ENCODE measurements around the gene DGKI.
"Not testable (repeated sequence)": the region's sequence is repeated elsewhere in the genome, so short reads cannot be mapped to it uniquely, and the experiment has no call there.

The DGKI gene

DNA sequence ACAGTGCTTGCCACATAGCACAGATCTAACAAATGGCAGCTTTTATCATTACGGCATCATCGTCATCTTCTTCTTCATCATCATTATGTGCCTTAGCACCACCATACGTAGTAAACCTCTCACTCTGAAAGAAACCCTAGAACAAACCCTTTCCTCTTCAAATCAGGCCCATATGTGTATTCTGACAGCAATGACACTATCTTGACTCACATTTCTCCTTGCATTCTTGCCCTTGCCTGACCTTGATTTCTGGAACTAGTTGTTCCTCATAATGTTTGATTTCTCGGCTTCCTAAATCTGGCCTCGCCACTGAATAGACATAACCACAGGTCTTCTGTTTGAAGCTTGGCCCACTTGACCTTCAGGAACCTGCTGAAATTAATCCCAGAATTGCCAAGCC, 115.3 kb downstream of the DGKI start:
- no peak for DNase-seq

DNA sequence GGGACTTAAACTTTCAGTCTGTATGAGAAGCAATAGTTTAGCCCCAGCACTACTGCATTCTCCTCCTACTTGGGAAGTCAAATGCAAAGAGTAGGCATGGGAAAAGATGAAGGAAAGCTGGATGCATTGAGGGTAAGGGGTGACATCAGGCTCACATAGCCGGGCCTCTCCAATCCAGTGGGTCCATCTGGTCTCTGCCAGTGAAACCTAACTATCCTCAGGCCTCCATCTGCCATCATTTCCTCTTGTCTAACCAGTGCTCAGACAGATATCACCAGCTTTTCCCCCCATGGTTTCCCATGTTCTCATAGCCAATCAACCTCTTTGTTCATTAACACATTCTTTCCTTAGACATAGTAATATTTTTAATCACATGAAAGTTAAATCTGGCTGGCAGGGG, 118.3 kb downstream of the DGKI start:
- DNase-seq, result no peak

DNA sequence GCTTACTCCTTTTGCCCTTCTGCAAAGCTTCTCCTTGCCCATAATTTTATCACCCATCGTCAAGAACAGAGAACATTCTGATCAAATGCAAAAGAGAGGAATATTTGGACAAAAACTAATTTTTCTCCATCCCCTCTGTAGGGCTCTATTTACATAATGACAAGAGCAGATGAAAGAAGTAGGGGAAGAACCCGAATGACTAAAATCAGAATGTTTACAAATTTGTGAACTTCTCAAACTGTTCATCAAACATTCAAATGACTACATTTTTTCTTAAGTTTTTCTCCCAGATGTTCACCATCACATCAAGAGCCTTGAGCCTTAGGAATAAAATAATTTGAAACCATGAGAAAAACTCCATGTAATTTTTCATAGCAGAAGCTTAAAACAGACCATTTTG, 119.4 kb downstream of the DGKI start:
- DNase-seq, result no peak

DNA sequence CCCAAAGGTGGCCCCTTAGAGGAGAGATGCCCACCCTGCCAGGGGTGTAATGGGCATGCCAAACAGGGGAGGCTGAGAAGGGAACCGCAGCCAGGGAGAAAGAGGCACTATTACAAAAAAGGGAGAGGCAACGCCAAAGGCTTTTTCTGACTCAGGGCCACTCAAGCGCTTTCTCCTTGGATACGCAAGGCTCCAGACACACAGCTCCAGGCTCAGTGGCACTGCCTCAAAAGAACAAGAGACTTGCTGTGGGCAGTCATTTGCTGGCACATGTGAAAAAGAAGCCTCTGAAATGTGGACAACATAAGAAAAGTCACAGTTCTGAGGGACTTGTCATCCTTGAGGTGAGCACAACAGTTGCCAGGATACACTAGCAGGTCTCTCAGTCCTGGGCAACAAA, 128.4 kb downstream of the DGKI start:
- DNase-seq, result no peak

DNA sequence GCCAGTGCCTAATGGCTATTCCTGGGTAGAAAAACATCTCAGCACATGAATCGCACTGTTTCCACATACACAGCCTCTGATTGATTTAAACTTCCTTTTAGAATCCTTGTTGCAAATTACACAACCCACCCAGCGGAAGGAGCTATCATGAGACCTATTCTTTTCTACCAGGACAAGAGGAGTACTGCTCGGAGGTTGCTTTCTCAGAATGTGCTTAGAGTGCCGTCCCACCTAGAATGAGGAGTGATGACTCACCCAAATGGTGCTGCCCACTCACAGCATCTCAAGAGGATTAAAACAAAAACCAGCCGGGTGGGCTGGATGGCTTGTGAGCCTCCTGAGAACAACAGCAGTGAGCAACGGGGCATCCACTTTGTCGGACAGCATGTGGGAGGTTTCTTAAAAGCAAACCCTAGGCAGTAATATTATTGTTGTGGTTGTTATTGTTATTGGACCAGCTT, 128.9 kb downstream of the DGKI start:
- no peak for DNase-seq

DNA sequence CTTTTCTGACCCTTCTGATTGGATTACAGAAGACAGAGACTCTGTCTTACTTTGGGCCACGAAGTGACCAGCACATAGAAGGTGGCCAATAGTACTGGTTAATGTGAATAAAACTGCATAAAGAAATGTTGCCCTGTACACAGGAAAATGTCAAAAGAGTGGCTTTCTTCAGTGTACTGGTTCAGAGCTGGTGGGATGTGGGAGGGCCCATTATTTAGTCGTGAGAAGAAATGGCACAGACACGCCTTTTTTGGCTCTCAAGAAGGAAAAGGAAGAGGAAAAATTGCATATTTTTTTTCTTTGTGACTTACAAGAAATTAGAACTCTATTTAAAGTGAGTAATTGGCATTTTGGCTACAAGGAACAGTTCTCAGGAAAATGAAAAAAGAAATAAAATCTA, 129.7 kb downstream of the DGKI start:
- DNase-seq, result no peak

DNA sequence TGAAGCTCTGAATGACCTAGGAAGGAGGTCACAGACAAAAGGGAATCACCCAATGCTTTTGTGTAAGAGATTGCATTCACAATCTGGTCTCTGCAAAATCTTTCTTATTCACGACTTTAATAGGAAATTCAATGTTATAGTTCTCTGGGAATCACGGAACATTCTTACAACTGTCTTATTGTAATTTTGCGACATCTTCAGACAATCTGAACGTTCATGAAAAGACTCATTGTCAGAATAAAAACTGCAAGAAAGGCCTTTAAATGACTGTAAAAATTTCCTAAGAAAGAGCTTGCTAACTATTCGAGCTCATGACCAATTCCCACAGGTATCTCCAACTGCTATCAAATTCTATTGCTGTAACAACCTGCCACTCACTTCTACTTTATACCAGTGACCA, 130.7 kb downstream of the DGKI start:
- no peak for DNase-seq

DNA sequence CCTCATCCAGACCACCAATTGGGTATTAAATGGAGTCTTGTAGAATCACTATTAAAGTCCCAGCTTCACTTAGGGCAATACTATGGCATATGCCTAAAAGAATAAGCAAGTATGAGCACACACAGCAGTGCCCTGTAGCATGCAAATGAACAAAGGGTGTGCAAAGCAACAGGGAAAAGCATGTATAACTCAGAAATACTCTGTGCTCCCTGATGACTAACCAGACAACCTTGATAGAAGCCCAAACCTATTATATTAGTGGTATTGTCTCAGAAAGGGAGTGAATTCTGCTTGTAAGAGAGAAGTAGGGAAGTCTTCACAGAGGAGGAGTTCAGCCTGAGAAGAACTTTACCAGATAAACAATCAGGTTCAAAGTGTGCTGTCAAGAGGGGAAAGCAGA, 131.2 kb downstream of the DGKI start:
- DNase-seq, result no peak

DNA sequence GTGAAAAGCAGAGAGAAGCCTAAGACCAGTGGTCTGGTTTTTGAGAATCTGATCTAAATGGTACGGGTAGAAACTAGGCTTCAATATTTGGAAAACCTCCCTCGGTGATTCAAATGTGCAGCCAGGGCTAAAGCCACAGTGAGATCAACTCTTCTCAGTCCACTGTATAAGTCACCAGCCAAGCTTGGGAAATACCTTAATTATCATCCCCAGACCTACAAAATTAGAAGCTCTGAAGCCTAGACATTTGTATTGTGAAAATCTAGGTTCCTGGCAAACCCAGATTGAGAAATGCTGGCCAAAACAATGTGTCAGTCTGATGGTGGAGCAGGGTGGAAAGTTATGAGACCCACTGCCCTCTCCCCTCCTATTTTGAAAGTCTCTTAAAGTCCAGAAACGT, 131.7 kb downstream of the DGKI start:
- DNase-seq, result no peak

DNA sequence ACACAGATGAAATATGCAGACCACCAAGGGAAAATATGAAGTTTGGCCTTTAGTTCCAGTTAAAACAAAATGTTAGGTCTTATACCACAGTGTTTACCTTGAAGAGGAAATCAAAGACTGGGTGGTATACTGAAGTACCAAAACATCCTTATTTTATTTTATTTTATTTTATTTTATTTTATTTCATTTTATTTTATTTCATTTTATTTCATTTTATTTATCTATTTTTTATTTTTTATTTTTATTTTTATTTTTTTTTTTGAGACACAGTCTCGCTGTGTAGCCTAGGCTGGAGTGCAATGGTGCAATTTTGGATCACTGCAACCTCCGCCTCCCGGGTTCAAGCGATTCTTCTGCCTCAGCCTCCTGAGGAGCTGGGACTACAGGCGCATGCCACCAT, 140.4 kb downstream of the DGKI start:
- not testable (repeated sequence) for DNase-seq

DNA sequence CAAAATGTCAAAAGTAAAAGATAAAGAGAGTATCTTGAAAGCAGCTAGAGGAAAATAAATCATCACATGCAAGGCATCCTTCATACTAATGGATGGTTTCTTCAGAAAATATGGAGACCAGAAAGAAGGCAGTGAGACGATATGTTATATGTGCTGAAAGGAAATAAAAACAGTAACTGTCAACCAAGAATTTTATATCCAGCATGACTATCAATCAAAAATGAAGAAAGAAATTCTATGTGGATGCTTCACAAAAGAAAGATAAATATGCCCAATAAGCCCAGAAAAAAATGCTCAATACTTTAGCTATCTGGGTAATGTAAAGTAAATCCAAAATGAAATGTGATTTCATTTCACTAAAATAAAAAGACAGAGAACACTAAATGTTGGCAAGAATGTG, 142.1 kb downstream of the DGKI start:
- DNase-seq, result no peak

DNA sequence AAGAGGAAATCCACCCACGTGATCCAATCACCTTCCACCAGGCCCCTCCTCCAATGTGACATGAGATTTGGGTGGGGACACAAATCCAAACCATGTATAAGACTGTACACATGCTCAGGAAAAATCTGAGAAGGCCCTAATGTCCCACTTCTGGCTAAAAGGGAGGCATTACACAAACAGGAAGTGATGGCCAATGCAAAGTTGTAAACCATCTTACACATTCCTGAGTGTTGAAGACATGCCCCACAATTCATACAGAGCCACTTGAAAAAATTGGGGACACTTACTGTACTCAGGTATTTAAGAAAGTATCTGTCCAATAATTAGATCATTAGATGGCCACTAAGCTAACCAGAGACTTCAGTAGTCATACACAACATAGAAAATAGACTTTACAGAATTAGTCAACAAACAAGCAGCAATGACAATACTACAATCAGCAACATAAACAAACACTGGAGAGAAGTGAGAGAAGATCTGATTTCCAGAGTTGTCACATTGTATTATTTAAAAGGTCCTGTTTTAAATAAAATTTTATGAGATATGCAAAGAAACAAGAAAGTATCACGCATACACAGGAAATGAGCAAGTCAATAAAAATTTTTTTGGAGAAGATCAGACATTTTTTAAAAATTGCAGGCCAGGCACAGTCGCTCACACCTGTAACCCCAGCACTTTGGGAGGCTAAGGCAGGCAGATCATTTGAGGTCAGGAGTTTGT, 143.3 kb downstream of the DGKI start:
- no peak for DNase-seq

DNA sequence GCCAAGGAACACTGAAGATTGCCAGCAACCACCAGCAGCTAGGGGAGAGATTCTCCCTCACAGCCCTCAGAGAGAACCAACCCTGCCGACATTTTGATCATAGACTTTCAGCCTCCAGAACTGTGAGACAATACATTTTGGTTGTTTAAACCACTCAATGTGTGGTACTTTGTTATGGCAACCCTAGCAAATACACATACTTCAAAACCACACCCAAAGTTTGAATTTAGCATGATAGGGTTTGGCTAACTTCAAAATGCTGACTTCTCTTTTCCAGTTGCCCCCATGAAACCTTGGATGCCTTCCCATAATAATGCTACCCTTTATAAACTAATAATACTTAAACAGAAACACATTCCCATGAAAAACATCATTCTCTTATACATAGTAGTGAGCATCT, 149.8 kb downstream of the DGKI start:
- no peak for DNase-seq

DNA sequence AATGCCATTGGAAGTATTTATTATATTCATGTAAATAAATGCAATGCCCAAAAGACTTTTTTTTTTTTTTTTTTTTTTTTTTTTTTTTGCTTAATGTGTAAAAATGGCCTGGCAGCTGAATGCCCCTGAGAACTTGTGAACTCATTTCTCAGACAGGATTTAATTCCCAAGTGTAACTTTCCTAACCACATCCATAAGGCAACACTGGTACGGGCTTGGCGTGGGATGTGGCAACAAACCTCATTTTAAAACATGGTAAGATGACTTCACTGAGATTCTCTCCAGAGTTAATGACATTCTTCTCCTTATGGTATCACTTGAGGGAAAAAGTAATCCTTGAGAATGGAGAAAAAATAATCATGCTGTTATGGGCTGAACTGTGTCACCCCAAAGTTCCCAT, 150.4 kb downstream of the DGKI start:
- DNase-seq, result no peak

DNA sequence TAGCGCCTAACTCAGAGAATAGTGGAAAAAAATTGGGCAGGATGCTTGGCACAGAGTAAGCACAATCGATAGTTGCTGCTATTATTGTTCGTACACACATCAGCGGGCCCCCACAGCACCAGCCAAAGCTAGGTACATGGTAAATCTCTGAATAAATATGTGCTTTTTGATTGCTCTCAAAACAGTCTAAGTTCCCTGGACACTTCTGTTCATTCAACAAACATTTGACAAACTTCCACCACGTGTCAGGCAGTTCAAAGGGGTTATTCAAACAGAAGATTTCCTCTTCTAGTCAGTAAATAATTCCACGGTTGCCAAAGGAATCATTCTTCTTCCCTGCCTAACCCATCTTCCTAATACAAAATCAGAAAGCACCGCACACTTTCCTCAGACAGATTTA, 150.8 kb downstream of the DGKI start:
- DNase-seq, result no peak

DNA sequence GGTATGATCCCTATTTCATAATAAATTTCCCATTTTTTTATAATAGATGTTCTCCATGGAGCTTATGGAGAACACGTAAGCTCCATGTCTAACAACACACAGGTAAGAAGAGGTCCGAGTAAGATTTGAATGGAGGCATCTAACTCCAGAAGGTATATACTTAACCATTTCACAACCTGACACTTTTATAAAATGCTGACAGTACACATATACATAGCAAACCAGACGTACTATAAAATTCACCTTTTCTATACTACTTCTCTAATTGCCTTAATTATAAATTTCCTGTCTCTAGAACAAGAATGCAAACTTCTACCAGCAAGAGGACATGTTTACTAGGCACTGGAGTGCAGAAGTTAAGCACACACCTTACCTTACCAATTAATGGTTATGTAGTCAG, 151.3 kb downstream of the DGKI start:
- DNase-seq, result no peak

DNA sequence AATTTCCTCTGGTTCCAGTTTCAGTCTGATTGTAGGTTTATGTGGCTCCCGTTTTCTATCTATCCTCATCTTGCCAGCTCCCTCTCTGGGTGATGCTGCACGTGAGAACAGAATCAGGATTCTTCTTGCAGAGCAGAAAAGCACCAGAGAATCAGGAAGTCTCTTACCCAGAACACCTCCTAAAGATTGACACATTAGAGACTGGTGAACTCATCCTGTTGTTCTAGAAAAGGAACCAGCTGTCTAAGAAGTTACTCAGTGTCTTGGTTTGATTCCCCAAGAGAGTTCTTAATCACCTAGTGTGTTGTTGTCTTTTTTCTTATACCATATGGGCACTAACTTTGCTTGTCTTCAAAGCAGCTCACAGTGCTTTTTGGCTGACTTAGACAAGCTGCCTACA, 152.4 kb downstream of the DGKI start:
- DNase-seq, result no peak

DNA sequence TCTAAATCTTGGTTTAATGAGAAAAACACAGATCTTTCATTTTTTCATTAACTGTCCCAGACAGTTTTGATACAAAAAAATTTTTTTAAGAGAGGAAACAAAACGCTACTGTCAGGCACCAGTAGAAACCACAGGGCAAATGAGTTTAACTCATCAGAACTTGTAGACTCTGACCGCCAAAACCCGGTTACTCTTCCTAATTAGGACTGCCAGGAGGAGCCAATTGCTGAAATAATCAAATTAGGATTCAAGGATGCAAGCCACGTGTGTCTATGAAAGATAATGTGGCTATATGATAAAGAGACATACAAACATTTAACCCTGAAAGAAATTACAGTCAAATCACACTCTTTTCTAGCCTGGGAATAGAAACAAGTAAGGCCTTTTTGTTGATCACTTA, 154.4 kb downstream of the DGKI start:
- no peak for DNase-seq

DNA sequence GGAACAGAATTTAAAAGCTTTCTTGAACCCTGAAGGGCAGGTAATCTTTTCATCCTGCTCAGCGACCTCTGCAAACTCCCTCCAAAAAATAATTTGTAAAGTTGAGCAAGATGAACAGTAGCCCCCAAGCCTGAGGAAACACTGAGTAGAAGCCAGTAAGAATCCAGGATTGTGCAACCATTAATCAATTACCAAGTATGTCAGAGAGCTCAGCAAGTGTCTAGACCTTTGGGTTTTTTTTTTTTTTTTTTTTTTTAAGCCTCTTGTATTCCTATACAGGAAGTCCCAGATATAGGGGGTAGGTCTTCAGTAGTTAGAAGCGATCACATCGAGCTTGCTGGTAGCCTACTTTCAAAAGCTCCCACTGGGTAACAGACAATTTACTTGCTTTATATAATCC, 155.2 kb downstream of the DGKI start:
- no peak for DNase-seq

DNA sequence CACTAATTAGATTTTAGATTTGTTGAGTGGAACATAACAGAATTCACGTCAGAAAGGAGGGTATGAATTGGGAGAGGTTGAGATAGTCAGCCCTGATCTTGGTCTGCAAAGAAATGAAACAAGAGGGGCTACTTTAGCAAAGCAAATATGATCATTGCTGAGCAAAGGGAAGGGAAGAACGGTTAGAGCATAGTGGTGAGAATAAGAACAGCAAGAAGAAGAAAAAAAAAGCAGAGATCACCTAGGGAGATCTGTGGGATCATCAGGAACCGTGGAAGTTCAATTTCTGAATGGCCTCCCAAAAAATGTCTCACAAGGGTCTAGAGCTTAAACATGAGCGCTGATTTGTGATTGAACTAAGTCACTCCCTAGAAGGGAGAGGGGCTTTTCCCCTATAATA, 156.1 kb downstream of the DGKI start:
- no peak for DNase-seq

DNA sequence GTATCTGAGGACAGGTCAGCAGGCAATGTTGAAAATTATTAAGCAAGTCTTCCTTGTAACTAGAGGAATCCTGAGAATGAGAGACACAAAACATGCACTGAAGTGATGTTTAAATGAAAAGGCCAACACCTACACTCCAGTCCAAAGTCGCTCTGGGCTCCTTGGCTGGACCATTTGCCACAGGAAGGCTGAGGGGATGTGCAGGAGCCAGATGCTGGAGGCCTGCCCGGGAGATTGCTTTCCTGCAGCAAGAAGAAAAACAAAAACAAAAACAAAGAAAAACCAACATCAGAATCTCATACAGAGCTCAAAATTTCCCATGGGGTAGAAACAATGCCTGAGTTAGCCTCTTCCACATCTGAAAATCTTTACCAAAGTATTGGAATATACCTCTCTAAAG, 157.0 kb downstream of the DGKI start:
- DNase-seq, result no peak

DNA sequence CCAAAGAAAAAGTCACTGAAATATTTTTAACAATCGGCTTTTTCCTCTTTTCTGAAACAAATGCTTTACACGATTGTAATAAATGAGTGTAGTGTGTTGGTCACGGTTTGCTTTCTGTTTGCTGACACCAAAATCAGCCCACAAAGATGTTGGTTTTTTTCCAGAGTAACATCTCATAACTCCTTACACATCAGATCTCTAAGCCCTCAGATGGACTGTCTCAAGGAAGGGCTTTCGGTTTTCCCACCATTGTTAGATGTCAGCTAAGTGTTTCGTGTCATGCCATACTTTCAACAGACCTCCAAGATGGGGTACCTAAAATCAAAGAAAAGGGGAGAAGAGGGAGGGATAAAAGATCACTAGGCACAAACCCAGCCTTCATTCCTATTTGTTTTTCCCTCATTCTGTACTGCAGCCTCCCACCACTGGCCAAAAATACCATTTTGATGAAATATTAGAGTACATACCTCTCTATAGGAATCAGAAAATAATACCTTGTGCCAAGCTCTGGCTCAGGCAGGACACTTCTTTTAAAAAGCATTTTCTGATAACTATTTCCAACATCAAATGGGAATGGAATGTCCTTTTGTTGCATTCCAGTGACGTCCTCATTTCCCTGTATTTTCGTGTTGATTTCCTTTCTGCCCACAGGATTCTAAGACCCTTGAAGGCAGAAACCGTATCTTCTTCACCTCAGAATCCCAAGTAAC, 159.1 kb downstream of the DGKI start:
- no peak for DNase-seq

DNA sequence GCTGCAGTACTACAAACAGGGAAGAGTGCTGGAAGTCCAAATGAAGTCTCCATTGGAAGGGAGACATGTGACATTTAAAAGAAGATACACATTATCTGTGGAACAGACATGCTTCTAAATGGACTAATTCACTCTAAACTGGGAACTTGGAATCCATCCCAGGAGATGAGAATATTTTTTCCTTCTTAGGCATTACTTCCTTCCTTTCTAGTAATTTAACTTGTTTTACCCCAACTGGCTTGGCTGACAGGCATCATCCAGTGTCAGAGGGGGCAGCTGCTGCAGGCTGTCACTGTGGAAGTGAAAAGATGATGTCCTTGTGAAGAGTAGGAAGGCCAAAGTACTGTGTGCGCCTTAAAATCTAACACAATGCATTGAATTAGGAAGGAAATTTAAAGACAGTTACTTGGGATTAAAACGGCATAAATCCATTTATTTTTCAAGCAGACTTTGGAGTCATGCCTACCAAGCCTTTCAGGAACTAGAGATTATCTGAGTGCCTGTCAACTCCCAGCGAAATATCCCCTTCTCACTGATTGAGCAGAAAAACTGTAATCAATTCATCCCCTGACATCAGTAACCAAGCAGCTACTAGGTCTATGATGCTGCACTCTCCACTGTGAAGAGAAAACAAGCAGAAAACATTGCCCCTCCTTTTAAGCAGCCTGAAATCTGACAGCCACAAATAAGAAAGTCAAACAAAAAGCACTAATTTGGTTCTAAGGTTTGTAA, 161.2 kb downstream of the DGKI start:
- no peak for DNase-seq

DNA sequence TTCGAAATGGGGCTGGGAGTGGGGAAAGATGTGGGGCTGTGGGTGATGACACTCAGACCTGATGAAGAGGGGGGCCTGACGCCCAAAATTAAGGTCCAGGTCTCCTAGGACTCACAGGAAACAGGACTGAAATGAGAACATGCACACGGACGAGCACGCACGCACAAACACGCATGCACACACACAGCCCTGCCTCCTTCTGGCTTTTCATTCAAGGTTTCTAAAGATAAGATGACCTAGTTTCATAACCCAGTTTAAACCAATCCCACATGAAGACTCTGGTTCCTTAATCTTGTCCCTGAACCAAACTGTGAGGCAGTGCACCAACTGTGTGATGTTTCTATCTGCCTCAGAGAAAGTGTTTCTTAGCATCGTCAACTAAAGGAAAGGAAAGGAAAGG, 162.0 kb downstream of the DGKI start:
- DNase-seq, result no peak
